ENCODE data around the gene NKX2-8.

The NKX2-8 gene

GRCh38 chr14:36583242-36583892 is 953 bp upstream of the NKX2-8 start:
- no peak for ATAC-seq
- TF ChIP-seq CSRNP3 (CRISPR knock-in tag; IDR thresholded peaks at IDR 0.05) (no peak), POU6F1 (CRISPR knock-in tag; IDR thresholded peaks at IDR 0.05; ENCODE audit: borderline replicate concordance, low read depth) (no peak), CSDC2 (CRISPR knock-in tag; IDR thresholded peaks at IDR 0.05) (no peak), ZNF70 (CRISPR knock-in tag; IDR thresholded peaks at IDR 0.05) (no peak), TSHZ2 (CRISPR knock-in tag; IDR thresholded peaks at IDR 0.05) (no peak), ZNF565 (CRISPR knock-in tag; conservative IDR thresholded peaks at IDR 0.05; ENCODE audit: low read depth) (no peak), ARNTL (CRISPR knock-in tag; IDR thresholded peaks at IDR 0.05; ENCODE audit: borderline replicate concordance, low read depth) (no peak), TOX (CRISPR knock-in tag; IDR thresholded peaks at IDR 0.05; ENCODE audit: borderline replicate concordance) (no peak), TCF4 (CRISPR knock-in tag; IDR thresholded peaks at IDR 0.05; ENCODE audit: borderline replicate concordance) (no peak), ESRRG (CRISPR knock-in tag; IDR thresholded peaks at IDR 0.05) (no peak), BACH2 (CRISPR knock-in tag; IDR thresholded peaks at IDR 0.05; ENCODE audit: borderline replicate concordance) (no peak), ZFP3 (CRISPR knock-in tag; IDR thresholded peaks at IDR 0.05) (no peak), PPARA (CRISPR knock-in tag; IDR thresholded peaks at IDR 0.05; ENCODE audit: borderline replicate concordance) (no peak), RARB (CRISPR knock-in tag; IDR thresholded peaks at IDR 0.05) (no peak), ISL1 (CRISPR knock-in tag; IDR thresholded peaks at IDR 0.05) (no peak), PATZ1 (CRISPR knock-in tag; IDR thresholded peaks at IDR 0.05; ENCODE audit: borderline replicate concordance) (no peak), GLIS3 (CRISPR knock-in tag; IDR thresholded peaks at IDR 0.05) (no peak), ZC3H10 (CRISPR knock-in tag; IDR thresholded peaks at IDR 0.05) (no peak), SNAI2 (CRISPR knock-in tag; IDR thresholded peaks at IDR 0.05) (no peak), OSR1 (CRISPR knock-in tag; IDR thresholded peaks at IDR 0.05) (no peak)

GRCh38 chr14:36582874-36583241 is 444 bp upstream of the NKX2-8 start:
- ATAC-seq, result no peak
- TF ChIP-seq TOX (CRISPR knock-in tag; IDR thresholded peaks at IDR 0.05; ENCODE audit: borderline replicate concordance) (no peak), RARB (CRISPR knock-in tag; IDR thresholded peaks at IDR 0.05) (no peak), SNAI2 (CRISPR knock-in tag; IDR thresholded peaks at IDR 0.05) (no peak), ZFP3 (CRISPR knock-in tag; IDR thresholded peaks at IDR 0.05) (no peak), PATZ1 (CRISPR knock-in tag; IDR thresholded peaks at IDR 0.05; ENCODE audit: borderline replicate concordance) (no peak), PPARA (CRISPR knock-in tag; IDR thresholded peaks at IDR 0.05; ENCODE audit: borderline replicate concordance) (no peak), ZNF8 (CRISPR knock-in tag; IDR thresholded peaks at IDR 0.05) (no peak), TCF4 (CRISPR knock-in tag; IDR thresholded peaks at IDR 0.05; ENCODE audit: borderline replicate concordance) (no peak), CSDC2 (CRISPR knock-in tag; IDR thresholded peaks at IDR 0.05) (no peak), TSHZ2 (CRISPR knock-in tag; IDR thresholded peaks at IDR 0.05) (no peak), ISL1 (CRISPR knock-in tag; IDR thresholded peaks at IDR 0.05) (no peak), BACH2 (CRISPR knock-in tag; IDR thresholded peaks at IDR 0.05; ENCODE audit: borderline replicate concordance) (no peak), ZNF565 (CRISPR knock-in tag; conservative IDR thresholded peaks at IDR 0.05; ENCODE audit: low read depth) (no peak), ESRRG (CRISPR knock-in tag; IDR thresholded peaks at IDR 0.05) (no peak), OSR1 (CRISPR knock-in tag; IDR thresholded peaks at IDR 0.05) (no peak), ARNTL (CRISPR knock-in tag; IDR thresholded peaks at IDR 0.05; ENCODE audit: borderline replicate concordance, low read depth) (no peak)
